D341Med (cell line): Measurements from ENCODE around the gene ATP1B3.
"Not testable (repeated sequence)": the region's sequence is repeated elsewhere in the genome, so short reads cannot be mapped to it uniquely, and the experiment has no call there.

Experiments used
- DNase-seq: peaks from one replicate; pipeline ENCODE4 v3.0.0; 2012; ENCODE audit warnings: low spot score

The ATP1B3 gene

GRCh38 chr3:141876381-141876890 is at the start of gene ATP1B3:
Gene ATP1B3, plus strand, starts transcription at chr3:141876643. Its CDS starts 159 bp downstream, at chr3:141876802.
- DNase-seq, result peak; percentile 94

DNA sequence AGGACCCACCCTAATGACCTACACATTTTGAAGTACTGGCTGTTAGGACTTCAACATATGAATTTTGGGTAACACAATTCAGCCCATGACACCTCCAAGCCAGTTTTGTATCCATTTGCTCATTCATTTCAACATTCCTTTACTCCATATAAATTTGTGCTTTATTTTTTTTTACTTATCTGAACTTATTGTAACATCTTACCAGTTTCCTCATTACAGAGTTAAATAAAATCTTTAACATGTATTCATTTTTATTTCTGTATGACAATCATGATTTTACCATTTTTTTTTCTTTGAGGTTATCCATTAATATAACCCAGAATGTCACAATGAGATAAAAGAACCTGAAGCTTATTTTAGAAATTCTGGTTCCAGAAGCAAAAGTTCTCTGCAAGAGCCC is 48.0 kb upstream of the ATP1B3 start:
- DNase-seq, result no peak

GRCh38 chr3:141828890-141829289 is 47.6 kb upstream of the ATP1B3 start:
- DNase-seq, result peak; percentile 39

- no peak for DNase-seq
Observed at GRCh38 chr3:141830508-141830907, 45.9 kb upstream of the ATP1B3 start.

DNA sequence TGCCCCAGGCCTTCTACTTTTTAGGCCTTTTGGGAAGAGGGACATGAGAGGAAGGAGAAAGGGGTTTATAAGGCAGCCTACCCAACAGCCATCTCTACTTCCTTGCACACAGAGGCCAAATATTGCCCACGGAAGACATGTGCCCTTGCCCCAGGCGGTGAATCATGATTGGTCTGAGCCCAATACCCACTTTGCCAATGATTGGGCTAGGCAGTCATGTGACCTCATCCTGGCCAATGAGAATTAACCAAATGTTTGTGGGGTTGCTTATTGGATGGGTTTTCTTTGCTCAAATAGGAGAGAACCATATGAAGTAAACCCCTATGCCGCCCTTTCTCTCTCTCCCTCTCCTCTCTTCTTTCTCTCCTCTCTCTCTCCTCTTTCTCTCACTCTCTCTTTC is 42.2 kb upstream of the ATP1B3 start:
- no peak for DNase-seq

DNA sequence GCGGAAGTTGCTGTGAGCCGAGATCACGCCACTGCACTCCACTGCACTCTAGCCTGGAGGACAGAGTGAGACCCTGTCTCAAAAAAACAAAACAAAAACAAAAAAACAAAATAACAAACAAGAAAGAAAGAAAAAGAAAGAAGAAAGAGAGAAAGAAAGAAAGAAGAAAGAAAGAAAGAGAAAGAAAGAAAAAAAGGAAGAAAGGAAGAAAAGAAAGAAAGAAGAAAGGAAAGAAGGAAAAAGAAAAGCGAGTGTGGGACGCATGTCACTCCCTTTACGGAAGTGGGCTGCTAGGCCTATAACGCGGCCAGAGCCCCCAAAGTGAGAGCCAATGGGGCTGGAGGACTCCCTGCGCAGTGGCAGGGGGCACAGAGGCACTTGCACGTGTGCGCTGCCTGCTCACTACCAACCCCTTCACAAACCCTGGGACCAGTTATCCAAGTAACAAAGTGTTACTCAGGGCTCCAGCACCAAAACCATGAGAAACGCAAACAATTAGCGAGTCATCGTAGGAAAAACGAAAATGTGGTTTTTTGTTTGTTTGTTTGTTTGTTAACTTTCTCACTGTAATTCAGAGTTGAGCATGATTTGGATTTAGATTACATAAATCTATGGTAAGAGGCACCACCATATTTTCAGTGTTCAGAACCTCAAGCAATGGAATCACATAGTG is 40.8 kb upstream of the ATP1B3 start:
- no peak for DNase-seq

GRCh38 chr3:141839389-141839788 is 37.1 kb upstream of the ATP1B3 start:
- DNase-seq, result no peak

DNA sequence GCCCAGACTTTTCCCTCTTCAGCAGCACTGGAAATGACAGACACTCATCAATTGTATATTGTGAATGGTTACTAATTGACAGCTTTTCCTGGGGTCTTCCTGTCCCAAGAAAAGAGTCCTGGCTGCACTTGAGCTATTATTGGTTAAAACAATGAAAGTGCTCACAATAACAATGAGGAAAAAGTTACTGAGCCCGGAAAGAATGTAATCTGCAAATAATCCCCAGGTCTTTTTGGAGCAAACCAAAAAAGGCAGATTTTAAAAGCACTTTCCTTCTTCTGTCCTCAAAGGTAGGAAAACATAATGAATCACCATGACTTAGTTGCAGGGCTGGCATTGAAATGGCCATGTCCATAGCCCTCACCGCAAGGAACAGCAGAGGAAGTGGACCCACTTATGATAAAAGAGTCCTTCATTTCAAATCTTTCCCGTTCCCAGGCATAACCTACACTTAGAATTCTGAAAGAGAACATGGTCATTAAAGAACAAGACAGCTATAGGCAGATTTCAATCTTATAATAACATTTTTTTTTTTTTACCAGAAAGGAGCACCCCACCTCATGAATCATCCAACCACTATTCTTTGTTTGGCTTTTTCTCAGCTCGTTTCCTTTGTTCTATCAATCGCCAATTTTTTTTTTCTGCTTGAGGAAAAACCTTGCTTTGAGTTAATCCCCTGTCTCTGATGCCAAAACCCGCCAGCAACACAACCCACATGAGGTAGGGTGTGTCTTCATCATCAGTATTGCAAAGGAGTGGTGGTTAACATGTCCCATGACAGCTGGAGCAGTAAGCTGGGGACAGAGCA is 35.5 kb upstream of the ATP1B3 start:
- DNase-seq, result no peak

DNA sequence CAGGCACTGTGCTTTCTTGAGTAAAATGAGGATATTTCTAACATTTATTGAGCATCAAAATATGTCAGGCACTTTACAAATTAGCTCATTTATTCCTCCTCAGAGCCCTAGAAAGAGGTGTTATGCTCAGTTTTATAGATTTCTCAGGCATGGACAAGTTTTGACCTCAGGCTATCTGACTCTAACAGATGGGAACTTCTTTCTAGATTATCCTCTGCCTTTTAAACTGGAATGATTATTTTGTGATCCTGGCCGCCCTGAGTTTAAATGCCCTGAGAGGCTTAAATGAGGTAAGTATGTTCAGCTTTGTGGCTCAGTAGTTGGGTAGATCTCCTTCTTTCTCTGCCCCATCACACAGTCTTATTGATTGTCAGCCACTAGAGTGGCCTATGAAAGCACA is 32.3 kb upstream of the ATP1B3 start:
- no peak for DNase-seq

DNA sequence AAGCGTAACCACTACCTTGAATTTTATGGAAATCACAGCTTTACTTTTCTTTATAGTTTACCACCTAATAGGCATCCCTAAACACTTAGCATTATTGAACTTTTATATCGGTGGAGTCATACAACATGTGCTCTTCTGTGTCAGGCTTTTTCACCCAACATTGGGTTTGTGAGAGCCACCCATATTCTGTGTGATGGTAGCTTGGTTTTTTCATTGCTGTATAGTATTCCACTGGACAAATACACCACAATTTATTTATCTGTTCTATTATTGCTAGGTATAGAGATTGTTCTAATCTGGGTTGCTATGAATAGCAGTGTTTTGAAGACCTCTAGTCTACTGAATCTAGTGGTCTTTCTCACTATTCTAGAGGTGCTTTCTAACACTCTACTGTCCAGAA is 31.6 kb upstream of the ATP1B3 start:
- no peak for DNase-seq

- DNase-seq, result no peak
Observed at GRCh38 chr3:141845407-141846049, 30.9 kb upstream of the ATP1B3 start.

DNA sequence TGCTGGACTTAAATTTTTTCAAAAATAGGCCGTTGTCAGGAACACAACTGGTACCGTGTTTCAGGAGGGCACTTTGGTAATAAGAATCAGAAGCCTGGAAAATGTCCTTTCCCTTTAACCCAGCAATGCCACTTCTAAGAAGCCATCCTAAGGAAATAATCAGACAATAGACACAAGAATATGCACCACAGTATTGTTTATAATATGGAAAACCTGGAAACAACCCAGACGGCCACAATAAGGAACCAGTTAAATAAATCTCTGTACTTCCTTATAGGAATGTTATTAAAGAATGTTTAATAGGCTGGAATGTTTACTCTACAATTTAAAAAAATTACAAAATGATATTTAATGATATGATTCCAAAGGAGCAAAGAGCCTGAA is 30.4 kb upstream of the ATP1B3 start:
- no peak for DNase-seq

GRCh38 chr3:141848159-141848748 is 28.2 kb upstream of the ATP1B3 start:
- DNase-seq, result not testable (repeated sequence)

DNA sequence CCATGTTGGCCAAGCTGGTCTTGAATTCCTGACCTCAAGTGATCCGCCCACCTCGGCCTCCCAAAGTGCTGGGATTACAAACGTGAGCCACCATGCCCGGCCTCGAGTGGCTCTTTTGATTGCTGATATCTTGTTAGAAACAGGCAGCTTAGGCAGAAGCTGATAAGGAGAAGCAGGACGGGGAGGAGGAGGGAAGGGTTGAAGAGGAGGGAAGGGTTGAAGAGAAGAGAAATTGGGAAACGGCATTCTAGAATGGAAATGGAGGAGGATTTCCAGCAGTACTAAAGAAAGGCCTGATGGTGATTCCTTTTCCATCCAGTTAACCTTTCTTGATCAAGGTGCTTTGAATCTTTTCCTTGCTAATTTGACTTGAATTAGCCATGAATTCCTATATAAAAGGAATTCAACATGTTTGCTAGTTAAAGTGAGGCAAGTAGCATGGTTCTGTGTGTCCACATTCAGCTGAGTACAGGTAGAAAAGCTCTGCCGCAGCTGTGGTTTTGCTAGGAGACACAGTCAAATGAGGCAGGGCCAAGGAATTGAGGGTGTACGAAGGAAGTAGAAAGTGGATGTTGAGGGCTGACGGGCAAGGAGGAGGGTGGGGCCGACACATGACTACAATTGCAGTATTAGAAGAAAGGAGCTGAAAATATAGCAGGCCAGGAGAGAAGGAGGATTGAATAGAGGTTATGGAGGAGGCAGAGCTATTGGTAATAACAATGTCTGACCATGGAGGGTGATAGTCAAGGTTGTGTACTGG is 27.2 kb upstream of the ATP1B3 start:
- DNase-seq, result no peak

DNA sequence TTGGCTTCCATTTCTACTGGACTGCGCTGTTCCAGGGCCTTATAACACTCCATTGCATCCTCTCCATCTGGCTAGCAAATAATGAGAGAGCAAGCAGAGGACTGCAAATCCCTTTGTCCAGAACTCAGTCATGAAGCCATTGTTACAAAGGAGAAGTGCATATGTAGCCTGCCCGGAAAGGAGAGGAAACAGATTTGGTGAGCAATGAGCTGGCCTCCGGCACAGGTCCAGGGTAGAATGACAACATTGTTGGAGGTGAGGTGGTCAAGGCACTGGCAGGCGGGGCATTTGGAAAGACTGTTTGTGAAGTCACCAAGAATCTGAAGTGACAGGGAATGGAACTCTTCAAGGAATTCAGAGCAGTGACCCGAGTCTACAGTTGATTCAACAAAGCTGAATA is 25.0 kb upstream of the ATP1B3 start:
- no peak for DNase-seq

DNA sequence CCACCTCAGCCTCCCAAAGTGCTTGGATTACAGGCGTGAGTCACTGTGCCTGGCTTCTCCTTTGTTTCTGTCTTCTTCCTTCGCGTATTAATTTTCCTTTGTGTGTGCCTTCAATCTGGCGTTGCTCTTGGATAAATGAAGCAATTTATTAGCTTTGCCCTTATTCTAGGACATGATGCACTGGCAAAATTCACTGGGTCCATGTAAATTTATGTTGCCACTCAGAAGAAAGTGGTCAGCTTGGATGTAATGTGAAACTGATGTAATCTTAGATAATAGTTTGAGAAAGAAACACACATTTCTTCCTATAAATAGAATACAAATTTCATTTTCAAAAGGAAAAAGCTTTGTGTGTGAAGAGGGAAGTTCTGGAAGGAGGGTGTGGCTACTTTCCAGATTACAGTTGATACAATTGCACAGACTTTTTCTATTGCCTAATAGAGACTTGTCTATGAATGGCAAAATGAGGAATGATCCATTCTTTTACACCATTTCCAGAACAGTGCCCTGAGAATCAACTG is 23.3 kb upstream of the ATP1B3 start:
- DNase-seq, result no peak

GRCh38 chr3:141853629-141854168 is 22.7 kb upstream of the ATP1B3 start:
- no peak for DNase-seq

- DNase-seq, result no peak
Observed at GRCh38 chr3:141854599-141854998, 21.8 kb upstream of the ATP1B3 start.

DNA sequence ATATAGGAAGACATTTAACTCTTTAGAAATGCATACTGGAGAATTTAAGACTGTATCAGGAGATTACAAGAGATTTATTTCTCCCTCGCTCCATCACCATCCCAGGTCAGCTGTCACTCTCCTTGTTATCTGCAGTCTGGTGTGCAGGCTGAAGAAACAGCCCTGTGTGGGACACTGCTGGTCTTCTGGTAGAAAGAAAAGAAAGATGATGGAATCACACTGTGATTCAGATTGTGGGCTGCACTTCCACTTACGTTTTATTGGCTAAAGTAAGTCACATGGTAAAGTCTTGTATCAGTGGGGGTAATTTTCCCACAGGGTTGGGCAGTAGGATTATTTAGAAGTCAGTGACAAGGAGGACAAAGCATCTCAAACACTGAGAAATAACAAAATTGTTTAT is 18.1 kb upstream of the ATP1B3 start:
- no peak for DNase-seq

DNA sequence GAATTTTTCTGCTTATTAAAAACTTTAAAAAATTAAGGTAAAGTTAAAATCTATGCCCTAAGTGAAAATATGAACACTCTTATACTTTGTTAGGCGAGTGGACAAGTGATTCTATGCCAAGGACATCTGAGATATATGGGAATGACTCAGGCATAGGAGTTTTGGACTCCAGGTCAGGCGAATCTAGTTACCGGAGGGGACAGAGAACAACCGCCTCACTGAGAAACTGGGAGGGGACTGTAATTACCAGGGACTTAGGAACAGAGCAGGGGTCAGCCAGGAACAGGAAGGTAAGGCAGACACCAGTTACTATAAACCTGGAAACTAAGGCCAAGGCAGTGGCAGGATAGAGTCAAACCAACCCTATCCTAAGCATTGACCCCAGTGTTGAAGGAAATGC is 16.8 kb upstream of the ATP1B3 start:
- no peak for DNase-seq

DNA sequence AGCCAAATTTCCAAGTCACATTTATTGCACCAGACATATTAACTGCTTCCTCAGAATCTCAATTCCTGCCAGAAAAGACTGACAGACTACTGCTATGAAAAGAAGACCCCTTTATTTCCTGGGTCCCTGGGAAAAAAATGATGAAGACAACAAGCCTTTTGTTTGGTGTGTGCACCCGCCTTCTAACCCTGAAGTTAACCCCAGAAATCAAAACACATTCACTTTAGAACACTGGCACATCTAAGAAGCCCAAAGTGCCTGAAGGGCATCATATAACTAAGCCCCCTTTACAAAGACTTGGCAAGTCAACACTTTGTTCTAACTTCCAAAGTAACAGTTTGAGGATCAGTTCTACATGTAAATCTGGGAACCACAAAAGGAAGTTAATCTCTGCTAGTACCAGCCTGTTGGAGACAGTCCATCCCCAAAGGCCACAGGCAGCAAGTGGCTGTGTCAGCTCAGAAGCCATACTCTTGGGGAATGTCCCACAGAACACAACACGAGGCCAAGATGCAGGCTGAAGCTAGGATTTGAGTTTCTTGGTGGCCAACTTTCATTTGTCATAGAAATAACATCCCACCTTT is 16.3 kb upstream of the ATP1B3 start:
- DNase-seq, result no peak
